Right ventricle myocardium superior (tissue), 1 donor: ENCODE data around the gene RCBTB2. TPM values are rescaled to one million over a fixed set of nuclear protein-coding genes. Genes with fewer than 3 reads are reported as not detected.

Experiments
- total RNA-seq: library from RNA; stranded (reverse); fragmentation: NEBNext Ultra II Directional; extraction: Animal tissue kit (Norgen Biotek cat#: 25700); gene quantifications from one replicate; pipeline ENCODE4 v1.2.1, GENCODE V29; 2021
- donor health status: DM: no; HTN: yes; CAD: no; lungs with severe emphysema.

The RCBTB2 gene
- total RNA-seq, 1 donor from 2014 or later, result 16.6 TPM

Other genes starting within 250 kb of the RCBTB2 start
- 24.4 TPM for gene RB1, start 229.3 kb downstream of the RCBTB2 start, total RNA-seq
- 10.3 TPM for gene LPAR6, start 120.0 kb downstream of the RCBTB2 start, total RNA-seq
- 9.3 TPM for gene CYSLTR2, start 120.8 kb upstream of the RCBTB2 start, total RNA-seq